COLO829 (cell line): Measurements from ENCODE around the gene PPHLN1.

Source experiments
- DNase-seq: peaks from one replicate; pipeline ENCODE4 v3.0.0; 2012; ENCODE audit warnings: low spot score

Gene PPHLN1, protein sequence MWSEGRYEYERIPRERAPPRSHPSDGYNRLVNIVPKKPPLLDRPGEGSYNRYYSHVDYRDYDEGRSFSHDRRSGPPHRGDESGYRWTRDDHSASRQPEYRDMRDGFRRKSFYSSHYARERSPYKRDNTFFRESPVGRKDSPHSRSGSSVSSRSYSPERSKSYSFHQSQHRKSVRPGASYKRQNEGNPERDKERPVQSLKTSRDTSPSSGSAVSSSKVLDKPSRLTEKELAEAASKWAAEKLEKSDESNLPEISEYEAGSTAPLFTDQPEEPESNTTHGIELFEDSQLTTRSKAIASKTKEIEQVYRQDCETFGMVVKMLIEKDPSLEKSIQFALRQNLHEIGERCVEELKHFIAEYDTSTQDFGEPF

DNA sequence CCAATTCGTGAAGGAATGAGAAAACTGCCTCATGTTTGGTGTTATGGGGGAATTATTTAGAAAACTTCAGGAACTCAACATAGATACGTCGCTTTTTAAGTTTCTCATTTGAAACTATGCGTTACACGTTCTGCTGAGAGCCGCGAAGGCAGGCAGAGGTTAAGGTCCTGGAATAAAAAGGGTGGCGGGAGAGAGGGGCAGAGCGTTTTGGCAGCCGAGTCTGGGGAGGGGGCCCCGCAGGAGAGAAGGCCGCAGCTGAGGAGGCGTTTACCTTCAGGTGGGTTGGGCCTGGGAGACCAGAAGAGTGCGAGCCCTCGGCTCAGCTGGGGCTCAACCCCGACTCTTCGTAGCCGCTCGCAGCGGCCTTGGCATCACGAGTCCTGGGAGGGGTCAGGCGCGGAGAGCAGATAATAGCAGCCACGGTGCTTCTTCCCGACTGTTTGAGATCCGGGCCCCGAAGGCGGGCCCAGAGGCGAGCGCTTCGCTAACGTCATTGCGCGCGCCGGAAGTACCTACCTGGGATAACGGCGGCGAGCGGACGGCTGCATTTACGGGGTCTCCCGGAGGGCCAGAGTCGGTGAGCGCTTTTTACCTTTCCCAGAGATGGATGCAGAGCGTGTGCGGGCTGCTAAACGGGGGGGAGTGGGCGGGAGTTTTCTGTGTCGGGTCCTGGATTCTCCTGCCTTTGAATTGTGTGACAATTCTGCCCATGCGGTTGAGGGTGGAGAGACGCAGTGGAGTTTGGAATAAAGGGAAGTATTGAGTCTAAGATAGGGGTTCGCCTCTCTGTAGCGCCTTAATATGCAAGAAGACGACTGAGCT is at the start of gene PPHLN1, which contains the start of gene ZCRB1:
Gene PPHLN1, plus strand, starts transcription at position 515 of the 822 bp plus-strand sequence. CDS start 9,736 bp downstream, outside the sequence.
Gene ZCRB1, minus strand, starts transcription at position 442 of the 822 bp plus-strand sequence. CDS start 1,992 bp downstream, outside the sequence.
- peak; percentile 80 for DNase-seq

DNA sequence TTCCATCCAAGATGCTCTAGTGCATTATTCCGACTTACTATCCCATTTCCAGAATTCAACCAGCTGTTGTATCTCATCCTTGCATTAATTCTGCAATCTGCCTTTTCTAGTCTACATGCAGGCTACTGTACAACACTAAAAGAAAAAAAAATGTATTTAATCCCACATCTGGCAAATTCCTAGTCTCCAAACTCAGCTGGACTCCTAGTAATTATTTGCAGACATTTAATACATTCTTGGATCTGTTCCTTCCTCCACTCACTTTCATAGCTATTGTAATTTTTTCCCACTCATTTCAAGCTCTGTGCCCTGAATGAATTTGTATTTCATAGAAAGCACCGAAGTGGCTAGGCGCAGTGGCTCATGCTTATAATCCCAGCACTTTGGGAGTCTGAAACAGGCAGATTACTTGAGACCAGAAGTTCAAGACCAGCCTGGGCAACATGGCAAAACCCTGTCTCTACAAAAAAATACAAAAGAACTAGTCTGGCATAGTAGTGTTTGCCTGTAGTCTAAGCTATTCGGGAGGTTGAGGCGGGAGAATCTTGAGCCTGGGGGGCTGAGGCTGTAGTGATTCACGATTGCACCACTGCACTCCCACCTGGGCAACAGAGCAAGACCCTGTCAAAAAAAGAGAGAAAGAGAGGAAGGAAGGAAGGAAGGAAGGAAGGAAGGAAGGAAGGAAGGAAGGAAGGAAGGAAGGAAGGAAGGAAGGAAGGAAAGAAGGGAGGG is 48.4 kb upstream of the PPHLN1 start:
- no peak for DNase-seq

DNA sequence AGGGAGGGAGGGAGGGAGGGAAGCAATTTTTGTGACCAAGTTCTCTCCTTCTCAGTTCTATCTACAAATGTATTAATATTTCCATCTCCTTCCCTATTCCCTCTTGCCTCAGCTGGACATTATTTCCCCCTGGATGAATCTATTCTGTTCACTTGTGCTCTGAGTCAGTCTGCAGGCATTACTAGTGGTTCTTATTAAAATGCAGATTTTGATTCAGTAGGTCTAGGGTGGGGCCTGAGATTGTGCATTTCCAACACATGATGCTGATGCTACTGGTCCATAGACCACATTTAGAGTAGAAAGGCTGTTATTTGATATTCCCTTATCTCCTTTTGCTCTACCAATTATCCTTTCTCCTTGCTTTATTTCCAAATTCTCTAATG is 47.8 kb upstream of the PPHLN1 start:
- no peak for DNase-seq

DNA sequence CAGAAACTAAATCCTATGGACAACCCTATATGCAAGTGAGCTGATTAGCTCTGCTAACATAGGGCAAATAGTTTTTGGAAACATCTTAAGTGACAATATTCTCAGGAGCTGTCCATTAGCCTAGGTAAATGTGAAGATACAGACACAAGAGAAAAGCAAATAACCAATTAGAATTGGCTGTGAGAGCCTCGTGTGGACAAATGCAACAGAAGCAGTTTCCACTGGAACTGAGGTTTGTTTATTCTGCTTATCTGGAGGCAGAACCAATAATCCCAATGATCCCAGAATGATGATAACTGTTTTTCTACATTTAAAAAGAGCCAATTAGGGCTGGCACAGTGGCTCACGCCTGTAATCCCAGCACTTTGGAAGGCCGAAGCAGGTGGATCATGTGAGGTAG is 44.7 kb upstream of the PPHLN1 start:
- no peak for DNase-seq

DNA sequence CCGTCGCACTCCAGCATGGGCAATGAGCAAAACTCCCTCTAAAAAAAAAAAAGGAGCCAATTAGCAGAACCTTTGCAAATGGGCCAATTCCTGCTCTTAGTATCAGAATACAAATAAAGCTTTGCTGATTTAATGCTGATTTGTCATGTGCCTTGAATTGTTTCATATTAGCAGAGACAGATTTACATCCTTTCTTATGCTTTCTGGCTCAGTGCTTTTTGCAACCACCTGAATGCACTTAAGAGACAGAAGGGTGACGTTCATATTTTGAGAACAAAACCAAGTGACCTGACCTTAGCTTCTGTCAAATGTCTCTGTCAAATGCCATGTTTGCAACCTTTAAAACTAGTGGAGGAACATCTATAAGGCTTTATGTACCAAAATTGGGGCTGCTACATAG is 44.1 kb upstream of the PPHLN1 start:
- no peak for DNase-seq

DNA sequence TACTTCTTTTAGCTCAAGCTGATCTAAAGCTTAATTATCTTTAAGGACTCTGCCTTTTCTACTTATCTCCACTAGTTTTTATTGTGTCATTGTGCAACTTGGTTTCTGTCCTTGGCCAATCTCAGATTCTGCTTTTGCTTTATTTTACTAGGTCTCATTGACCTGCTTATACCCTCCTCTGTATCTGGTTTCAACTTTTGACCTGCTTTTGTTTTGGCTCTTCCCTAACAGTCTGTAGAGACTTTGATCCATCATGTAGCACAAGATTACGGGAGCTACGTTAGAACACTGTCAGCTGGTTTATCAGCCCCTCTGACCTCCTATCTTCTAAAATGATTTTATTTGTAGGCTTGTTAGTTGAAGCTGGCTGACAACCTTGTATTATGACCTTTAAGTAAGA is 43.7 kb upstream of the PPHLN1 start:
- DNase-seq, result no peak

DNA sequence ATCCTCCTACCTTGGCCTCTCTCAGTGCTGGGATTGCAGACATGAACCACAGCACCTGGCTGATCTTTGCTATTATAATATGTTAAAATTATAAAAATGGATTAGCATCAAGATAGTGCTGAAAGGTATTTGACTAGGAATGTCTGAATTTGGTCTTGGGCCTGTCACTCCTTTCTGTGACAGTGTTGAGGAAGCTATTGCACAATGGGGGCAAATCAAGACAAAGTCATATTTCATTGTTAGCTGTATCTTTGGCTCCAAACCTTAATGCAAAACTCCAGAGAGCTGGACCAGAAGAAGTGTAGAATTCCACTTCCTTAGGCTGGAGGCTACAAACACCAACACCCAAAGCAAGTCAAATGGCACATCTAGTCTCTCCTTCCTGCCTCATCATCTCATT is 42.2 kb upstream of the PPHLN1 start:
- DNase-seq, result no peak

DNA sequence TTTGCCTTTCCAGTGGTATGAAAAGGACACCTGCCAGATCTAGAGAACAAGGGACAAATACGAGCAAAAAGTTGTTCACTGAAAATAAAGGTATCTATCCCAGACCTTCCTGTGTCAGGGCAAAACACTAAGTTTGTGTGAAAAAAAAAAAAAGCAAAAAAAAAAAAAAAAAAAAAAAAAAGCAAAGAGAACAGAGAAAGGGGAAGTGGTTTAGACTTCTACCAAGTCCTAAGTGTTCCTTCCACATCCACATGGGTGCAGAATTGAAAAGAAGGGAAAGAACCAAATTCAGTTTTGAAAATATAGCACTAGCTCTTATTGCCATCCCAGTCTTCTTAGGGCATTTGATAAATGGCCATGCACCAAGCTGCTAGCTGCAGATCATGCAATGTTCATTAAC is 41.8 kb upstream of the PPHLN1 start:
- DNase-seq, result no peak

DNA sequence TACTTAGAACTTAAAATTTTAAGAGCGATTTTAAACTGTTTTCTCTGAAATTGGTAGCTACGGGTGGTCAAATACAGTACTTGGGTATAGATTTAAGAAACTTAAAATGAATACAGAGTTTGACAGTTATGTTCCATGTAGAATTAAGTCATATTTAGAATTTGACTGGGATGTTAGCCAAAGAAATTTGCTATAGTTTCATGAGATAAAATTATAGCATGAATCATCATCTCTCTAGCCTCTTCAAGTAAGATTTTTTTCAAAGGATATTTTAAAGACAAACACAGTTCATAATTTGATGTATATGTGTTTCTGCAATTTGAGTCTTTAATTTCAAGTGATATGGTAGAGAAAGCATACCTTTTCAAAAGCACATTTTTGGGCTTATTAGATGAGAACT is 41.1 kb upstream of the PPHLN1 start:
- no peak for DNase-seq

DNA sequence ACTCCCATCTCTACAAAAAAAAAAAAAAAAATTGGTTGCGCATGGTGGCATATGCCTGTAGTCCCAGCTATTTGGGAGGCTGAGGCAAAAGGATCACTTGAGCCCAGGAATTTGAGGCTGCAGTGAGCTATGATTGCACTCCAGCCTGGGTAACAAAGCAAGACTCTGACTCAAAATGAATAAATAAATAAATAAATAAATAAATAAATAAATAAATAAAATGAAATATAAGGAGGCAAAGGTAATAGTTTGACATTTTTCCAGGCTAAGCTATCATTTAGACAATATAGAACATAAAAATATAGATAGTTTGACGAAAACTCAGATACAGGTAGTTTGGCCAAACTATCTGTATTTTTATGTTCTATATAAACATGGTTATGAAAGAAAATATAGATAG is 40.5 kb upstream of the PPHLN1 start:
- no peak for DNase-seq

DNA sequence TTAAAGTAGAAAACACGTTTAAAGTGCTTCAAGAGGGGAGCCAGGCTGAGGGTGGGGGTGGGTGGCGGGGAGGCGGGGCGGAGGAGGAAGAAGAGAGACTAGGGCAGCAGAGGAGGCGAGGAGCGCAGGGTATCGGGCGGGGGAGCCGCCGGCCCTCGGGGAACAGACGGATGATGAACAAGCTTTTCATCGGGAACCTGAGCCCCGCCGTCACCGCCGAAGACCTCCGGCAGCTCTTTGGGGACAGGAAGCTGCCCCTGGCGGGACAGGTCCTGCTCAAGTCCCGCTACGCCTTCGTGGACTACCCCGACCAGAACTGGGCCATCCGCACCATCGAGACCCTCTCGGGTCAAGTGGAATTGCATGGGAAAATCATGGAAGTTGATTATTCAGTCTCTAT is 39.2 kb upstream of the PPHLN1 start:
- DNase-seq, result no peak

DNA sequence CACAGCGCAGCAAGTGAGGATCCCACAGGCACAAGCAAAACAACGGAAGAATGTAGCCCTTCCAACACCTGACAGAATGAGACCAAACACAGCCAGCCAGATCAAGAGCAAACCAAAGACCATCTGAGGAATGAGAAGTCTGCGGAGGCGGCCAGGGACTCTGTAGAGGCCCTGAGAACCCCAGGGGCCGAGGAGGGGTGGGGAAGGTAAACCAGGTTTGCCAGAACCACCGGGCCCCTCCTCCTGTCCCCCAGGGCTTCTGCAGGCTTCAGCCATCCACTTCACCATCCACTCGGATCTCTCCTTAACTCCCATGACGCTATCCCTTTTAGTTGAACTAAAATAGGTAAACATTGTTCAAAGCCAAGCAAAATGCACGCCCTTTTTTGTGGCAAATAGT is 37.4 kb upstream of the PPHLN1 start:
- DNase-seq, result no peak

DNA sequence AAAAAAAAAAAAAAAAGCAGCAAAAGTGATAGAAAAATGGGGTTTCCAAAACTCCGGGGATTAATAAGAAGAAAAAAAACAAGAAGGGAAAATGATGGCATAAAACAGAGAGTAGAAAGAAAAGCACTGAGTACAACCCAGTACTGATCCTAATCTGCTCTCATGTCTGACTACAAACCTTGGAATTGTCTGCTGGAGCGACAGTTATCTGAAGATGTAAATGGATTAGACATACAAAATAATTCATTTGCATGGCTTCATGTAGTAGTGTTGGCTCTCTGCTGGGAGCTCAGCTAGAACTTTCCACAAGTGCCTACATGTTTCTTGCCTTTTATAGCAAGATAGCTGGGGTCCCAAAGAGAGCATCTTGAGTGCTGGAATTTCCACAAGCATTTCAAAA is 34.3 kb upstream of the PPHLN1 start:
- DNase-seq, result no peak

DNA sequence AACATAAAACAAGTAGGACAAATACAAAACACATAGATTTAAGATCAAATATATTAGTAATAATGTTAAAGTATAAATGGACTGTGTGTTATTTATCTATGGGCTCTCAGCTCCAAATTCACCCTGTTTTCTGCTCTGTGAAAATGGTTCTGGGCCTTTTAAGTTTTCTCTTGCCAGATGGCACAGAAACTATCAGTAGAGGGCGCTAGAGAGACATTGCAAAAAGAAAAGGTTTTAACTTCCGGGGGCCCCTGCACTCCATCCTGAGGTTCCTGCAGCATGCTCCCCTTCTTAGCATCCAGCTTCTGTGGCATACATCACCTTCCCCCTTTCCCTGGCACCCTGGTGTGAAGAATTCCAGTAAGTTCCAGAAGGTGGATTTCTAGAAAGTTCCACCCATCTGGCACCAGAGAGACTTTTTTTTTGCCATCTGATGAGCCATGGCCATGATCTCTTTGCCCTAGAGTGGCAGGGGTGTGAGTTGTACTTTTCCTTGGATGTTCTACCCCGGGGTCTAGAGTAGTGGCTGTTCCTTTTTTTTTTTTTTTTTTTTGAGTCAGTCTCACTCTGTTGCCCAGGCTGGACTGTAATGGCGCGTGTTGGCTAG is 29.4 kb upstream of the PPHLN1 start:
- no peak for DNase-seq

DNA sequence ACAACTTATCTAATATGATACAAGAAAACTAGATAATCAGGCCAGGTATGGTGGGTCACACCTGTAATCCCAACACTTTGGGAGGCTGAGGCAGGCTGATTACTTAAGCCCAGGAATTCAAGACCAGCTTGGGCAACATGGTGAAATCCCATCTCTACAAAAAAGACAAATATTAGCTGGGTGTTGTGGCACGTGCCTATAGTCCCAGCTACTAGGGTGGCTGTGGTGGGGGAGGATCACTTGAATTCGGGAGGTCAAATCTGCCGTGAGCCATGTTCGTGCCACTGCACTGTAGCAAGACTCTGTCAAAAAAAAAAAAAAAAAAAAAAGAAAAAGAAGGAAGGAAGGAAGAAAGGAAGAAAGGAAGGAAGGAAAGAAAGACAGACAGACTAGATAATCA is 27.1 kb upstream of the PPHLN1 start:
- no peak for DNase-seq

DNA sequence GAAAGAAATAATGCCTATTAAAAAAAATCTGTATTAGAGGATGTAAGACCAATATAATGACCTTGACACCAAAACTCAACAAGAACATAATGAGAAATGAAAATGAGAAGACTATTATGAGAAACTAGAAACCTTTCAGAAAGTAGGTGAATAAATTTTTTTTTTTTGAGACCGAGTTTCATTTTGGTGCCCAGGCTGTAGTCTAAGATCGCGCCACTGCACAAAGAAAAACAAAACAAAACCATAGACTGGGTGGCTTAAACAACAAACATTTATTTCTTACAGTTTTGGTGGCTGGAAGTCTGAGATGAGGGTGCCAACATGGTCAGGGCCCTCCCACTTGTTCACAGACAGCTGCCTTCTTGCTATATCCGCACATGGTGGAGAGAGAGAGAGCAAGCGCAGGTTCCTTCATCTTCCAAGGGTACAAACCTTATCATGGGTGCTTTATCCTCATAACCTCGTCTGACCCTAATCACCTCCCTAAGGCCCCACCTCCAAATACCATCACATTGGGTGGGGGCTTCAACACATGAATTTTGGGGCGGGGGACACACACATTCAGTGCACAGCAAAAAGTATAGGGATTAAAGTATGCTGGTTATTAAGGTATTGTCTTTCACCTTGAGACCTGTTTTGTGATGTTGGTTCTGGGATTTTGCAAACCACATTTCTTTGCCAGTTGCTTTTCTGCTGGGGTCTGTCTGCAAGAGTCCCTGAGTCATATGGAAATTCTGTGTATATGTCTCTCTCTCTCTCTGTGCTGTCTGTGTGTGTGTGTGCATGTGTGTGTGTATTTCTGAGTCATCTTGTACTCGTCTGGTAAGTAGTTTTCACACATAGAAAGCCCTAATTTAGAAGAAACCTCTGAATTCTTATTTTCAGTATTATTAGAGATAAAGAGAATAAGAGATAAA is 26.3 kb upstream of the PPHLN1 start:
- DNase-seq, result no peak

DNA sequence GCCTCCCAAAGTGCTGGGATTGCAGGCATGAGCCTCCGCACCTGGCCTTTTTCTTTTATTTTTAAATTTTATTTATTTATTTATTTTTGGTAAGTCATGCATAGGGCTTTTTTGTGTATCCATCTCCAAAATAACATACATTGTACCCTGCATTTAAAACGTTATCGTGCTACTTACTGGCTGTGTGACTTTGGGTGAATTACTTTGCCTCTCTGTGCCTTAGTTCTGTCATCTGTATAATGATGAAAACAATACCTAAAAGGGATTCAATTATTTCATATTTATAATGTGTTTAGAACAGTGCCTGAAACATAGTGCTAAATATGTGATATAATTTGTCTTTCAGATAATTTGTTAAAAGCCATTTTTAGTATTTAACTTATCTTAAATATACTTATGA is 19.7 kb upstream of the PPHLN1 start:
- DNase-seq, result no peak

DNA sequence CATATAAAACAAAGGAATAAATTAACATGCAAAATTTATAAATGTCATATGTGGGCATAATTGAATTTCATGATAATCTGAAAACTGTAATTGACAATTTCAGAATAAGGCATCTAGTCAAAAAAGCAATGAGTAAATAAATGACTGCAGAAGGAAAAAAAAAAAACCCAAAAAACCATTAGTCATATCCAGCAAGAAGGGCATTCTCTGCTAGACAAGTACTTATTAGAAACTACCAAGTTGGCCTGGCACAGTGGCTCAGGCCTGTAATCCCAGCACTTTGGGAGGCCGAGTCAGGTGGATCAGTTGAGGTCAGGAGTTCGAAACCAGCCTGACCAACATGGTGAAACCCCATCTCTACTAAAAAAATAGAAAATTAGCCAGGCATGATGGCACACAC is 17.6 kb upstream of the PPHLN1 start:
- DNase-seq, result no peak

DNA sequence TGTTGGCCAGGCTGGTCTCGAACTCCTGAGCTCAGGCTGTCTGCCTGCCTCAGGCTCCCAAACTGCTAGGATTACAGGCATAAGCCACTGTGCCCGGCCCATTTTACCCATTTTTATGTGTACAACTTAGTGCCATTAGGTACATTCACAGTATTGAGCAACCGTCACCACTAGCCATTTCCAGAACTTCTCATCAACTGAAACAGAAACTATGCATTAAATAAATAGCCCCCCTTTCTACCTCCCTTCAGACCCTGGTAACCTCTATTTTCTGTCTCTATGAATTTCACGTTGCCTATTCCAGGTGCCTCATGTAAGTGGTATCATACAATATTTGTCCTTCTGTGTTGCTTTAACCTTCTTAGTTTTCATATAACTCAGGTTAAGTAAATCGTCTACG is 16.0 kb upstream of the PPHLN1 start:
- no peak for DNase-seq

DNA sequence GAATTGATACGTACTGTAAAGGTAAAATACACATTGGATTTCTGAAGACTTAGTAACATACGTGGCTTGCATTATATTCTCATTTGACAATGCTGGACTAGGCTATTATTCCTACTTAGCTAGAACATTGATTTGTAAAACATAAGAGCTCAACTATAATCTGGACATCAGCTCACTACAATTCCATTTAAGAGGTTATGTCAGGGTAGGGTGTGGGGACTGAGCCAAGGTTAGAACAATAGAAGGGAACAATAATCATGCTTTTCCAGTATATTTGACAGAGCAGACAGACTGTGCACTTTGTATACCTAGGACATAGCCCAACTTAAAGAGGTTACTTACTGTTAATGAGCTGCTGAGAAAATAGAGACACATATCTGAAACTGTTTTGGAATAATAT is 10.9 kb upstream of the PPHLN1 start:
- DNase-seq, result no peak

DNA sequence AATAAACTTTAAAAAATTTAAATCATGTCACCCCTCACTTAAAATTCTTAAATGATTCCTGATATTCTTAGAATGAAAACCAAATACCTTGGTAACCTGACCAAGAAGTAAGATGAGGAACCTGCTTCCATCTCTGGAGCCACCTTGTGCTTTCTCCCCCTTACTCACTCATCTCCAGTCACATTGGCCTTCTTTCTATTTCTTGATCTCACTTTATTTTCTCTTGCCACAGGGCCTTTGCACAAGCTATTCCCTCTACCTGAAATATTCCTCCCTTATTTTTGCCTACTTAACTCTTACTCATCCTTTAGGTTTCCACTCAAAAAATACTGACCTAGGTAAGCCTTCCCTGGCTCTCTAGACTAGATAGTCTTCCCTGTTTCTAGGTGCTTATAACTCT is 5.2 kb upstream of the PPHLN1 start:
- no peak for DNase-seq
